Neuronal stem cell (in vitro differentiated cells): ENCODE measurements around the gene RANBP6.
"Not testable (repeated sequence)": the region's sequence is repeated elsewhere in the genome, so short reads cannot be mapped to it uniquely, and the experiment has no call there.

ENCODE experiments used
- DNase-seq: peaks from one replicate; pipeline ENCODE4 v3.0.0-alpha.2; 2013; ENCODE audit warnings: low spot score
- H2AFZ ChIP-seq: one replicate; pipeline ENCODE4 v1.6.1; 2013; ENCODE audit warnings: mild to moderate bottlenecking, low read length, inconsistent platforms
- H2AK5ac ChIP-seq: 2 replicates; pipeline ENCODE4 v1.6.1; 2013; ENCODE audit warnings: low read depth, mild to moderate bottlenecking, inconsistent platforms, low read length, moderate library complexity, mixed read lengths
- H2BK120ac ChIP-seq: 2 replicates; pipeline ENCODE4 v1.6.1; 2013; ENCODE audit warnings: low read depth, mild to moderate bottlenecking, inconsistent platforms, low read length, moderate library complexity, mixed read lengths
- H2BK12ac ChIP-seq: one replicate; pipeline ENCODE4 v1.6.1; 2013; ENCODE audit warnings: low read length, inconsistent platforms
- H2BK15ac ChIP-seq: 2 replicates; pipeline ENCODE4 v1.6.1; 2013; ENCODE audit warnings: mild to moderate bottlenecking, low read length, inconsistent platforms, mixed read lengths
- H2BK5ac ChIP-seq: one replicate; pipeline ENCODE4 v1.6.1; 2013; ENCODE audit warnings: inconsistent platforms, mild to moderate bottlenecking, low read length, moderate library complexity
- H3K14ac ChIP-seq: one replicate; pipeline ENCODE4 v1.6.1; 2013; ENCODE audit warnings: low read length, inconsistent platforms
- H3K18ac ChIP-seq: 2 replicates; pipeline ENCODE4 v1.6.1; 2013; ENCODE audit warnings: low read length, inconsistent platforms
- H3K23ac ChIP-seq: 2 replicates; pipeline ENCODE4 v1.6.1; 2013; ENCODE audit warnings: low read depth, mild to moderate bottlenecking, mixed read lengths, low read length, inconsistent platforms; ENCODE audit not compliant: poor library complexity
- H3K27ac ChIP-seq: replicated peaks from 3 replicates; pipeline ENCODE4 v1.5.1; 2013; ENCODE audit warnings: low read length, inconsistent platforms
- H3K27me3 ChIP-seq, 3 experiments: 2 replicates each; pipeline ENCODE4 v1.6.1; 2013; ENCODE audit warnings: low read length in 3 of 3, mild to moderate bottlenecking in 2 of 3, inconsistent platforms in 1 of 3, low read depth in 1 of 3, mixed read lengths in 1 of 3, moderate library complexity in 1 of 3; ENCODE audit not compliant: control insufficient read depth in 3 of 3, insufficient read depth in 3 of 3
- H3K36me3 ChIP-seq, 2 donors: replicated peaks in 1 of 2; 2 replicates each; pipeline ENCODE4 v1.6.1; 2013; ENCODE audit warnings: low read length in 2 of 2; ENCODE audit not compliant: control insufficient read depth in 2 of 2, insufficient read depth in 2 of 2
- H3K4ac ChIP-seq: 2 replicates; pipeline ENCODE4 v1.6.1; 2013; ENCODE audit warnings: inconsistent platforms, mild to moderate bottlenecking, low read length, moderate library complexity
- H3K4me1 ChIP-seq, 2 donors: 1 replicate in 1 of 2; 2 replicates in 1 of 2; pipeline ENCODE4 v1.6.1; 2013; ENCODE audit warnings: low read length in 2 of 2, low read depth in 1 of 2; ENCODE audit not compliant: control insufficient read depth in 2 of 2, insufficient read depth in 1 of 2
- H3K4me2 ChIP-seq: one replicate; pipeline ENCODE4 v1.6.1; 2013; ENCODE audit warnings: mild to moderate bottlenecking, low read length, inconsistent platforms; ENCODE audit not compliant: insufficient read depth, poor library complexity, severe bottlenecking
- H3K4me3 ChIP-seq, 2 donors: 2 replicates each; pipeline ENCODE4 v1.5.1; 2013; ENCODE audit warnings: low read length in 2 of 2, mild to moderate bottlenecking in 2 of 2, inconsistent platforms in 1 of 2, moderate library complexity in 1 of 2
- H3K79me1 ChIP-seq: one replicate; pipeline ENCODE4 v1.6.1; 2013; ENCODE audit warnings: low read depth, mild to moderate bottlenecking, inconsistent platforms, low read length, moderate library complexity
- H3K9ac ChIP-seq: one replicate; pipeline ENCODE4 v1.6.1; 2013; ENCODE audit warnings: mild to moderate bottlenecking, low read depth, low read length, inconsistent platforms; ENCODE audit not compliant: poor library complexity
- H3K9me3 ChIP-seq, 2 donors: replicated peaks in 1 of 2; 2 replicates each; pipeline versions ENCODE3 to v1.6.1; 2013; ENCODE audit warnings: low read length in 2 of 2, mild to moderate bottlenecking in 2 of 2, inconsistent platforms in 1 of 2, low read depth in 1 of 2, mixed read lengths in 1 of 2, moderate library complexity in 1 of 2; ENCODE audit not compliant: control insufficient read depth in 2 of 2, insufficient read depth in 1 of 2
- H4K8ac ChIP-seq: one replicate; pipeline ENCODE4 v1.6.1; 2013; ENCODE audit warnings: low read depth, mild to moderate bottlenecking, inconsistent platforms, low read length, moderate library complexity
- H4K91ac ChIP-seq: one replicate; pipeline ENCODE4 v1.6.1; 2013; ENCODE audit warnings: low read length, low read depth, mild to moderate bottlenecking, inconsistent platforms; ENCODE audit not compliant: poor library complexity
- WGBS, 2 donors: extraction: QIAGEN DNeasy Blood & Tissue Kit; methylation state at CpG; one replicate each; pipeline ENCODE4 v1.1.7; 2013; ENCODE audit warnings: missing lambda C conversion rate in 2 of 2, mixed read lengths in 1 of 2; ENCODE audit not compliant: insufficient read length in 2 of 2, insufficient replicate concordance in 1 of 2; ENCODE audit errors: extremely low coverage in 2 of 2; 5-methylcytosine and 5-hydroxymethylcytosine counted together

RANBP6 gene

DNA sequence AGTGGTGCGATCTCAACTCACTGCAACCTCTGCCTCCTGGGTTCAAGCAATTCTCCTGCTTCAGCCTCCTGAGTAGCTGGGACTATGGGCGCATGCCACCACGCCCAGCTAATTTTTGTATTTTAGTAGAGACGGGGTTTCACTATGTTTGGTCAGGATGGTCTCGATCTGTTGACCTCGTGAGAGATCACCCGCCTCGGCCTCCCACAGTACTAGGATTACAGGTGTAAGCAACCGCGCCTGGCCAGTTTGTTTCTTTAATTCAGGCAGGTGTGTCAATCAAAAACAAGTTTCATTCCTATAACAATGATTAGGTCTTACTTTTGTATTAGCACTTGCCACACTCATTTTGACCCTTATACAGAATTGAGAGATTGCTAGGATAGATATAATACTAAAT lies 1.6 kb upstream of the RANBP6 start:
- not testable (repeated sequence) for H2AK5ac ChIP-seq, H3K27me3 ChIP-seq, H2AFZ ChIP-seq, DNase-seq, H3K4me3 ChIP-seq, H3K4me2 ChIP-seq, H2BK15ac ChIP-seq, H3K27ac ChIP-seq, H2BK12ac ChIP-seq, H3K9me3 ChIP-seq, H3K4ac ChIP-seq, H2BK5ac ChIP-seq, H3K14ac ChIP-seq, H3K18ac ChIP-seq, H4K8ac ChIP-seq, H3K79me1 ChIP-seq, H3K4me1 ChIP-seq, H2BK120ac ChIP-seq, H3K23ac ChIP-seq, H3K9ac ChIP-seq, H4K91ac ChIP-seq
- H3K36me3 ChIP-seq = peaks cover 7 to 25% of the 10 kb centered on the region in 2 donors
- WGBS, 2 donors = no CpG with 5 or more reads among the region's 10 CpGs

DNA sequence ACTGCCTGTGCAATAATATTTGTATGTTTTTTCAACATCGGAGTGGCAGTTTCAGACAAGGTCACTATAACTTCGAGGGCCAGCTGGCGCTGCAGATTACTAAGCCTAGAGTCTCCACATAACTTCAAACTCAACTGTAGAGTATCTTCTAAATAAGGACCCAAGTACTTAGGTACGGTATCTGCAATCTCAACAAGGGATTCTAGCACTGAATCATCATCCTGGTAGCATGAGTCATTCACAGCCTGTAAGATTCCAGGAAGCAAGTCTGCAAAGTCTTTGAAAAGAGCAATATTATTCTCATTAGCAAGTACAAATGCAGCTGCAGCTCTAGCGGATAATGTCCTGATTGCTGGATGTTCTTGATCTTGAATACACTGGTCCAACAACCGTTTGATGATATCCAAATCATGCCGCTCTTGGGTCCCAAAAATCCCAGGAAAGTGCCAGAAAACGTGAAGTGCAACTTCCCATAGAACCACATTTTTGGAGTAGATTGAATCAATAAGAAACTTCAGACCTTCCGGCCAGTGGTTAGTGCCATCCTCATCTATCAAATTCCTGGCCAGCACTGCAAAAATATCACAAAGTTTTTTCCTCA lies 654 bp downstream of the RANBP6 start:
- no peak overlapping the region for H3K18ac ChIP-seq
- no peak overlapping the region for H3K27ac ChIP-seq
- H3K4me3 ChIP-seq = peak overlapping the region; percentile 88 to 89
- peaks cover 2 to 10% of the 10 kb centered on the region in 2 donors for H3K4me1 ChIP-seq
- no CpG with 5 or more reads among the region's 9 CpGs for WGBS, 2 donors
- no peak overlapping the region for H2BK12ac ChIP-seq
- no peak overlapping the region for H2BK15ac ChIP-seq
- no peaks in the 10 kb centered on the region for H3K9me3 ChIP-seq
- peaks cover 2% of the 10 kb centered on the region for H3K79me1 ChIP-seq
- no peak overlapping the region for H3K23ac ChIP-seq
- no peak overlapping the region for H4K91ac ChIP-seq
- H3K27me3 ChIP-seq = no peaks in the 10 kb centered on the region
- no peak overlapping the region for H3K9ac ChIP-seq
- DNase-seq = no peak
- H3K14ac ChIP-seq = no peak overlapping the region
- no peak overlapping the region for H2BK5ac ChIP-seq
- peak overlapping the region; percentile 93 for H2AFZ ChIP-seq
- H2BK120ac ChIP-seq = no peak overlapping the region
- peak overlapping the region; percentile 60 for H3K4me2 ChIP-seq
- H3K36me3 ChIP-seq = peaks cover 7 to 46% of the 10 kb centered on the region in 2 donors
- H3K4ac ChIP-seq = no peak overlapping the region
- H4K8ac ChIP-seq = no peak overlapping the region
- no peak overlapping the region for H2AK5ac ChIP-seq

DNA sequence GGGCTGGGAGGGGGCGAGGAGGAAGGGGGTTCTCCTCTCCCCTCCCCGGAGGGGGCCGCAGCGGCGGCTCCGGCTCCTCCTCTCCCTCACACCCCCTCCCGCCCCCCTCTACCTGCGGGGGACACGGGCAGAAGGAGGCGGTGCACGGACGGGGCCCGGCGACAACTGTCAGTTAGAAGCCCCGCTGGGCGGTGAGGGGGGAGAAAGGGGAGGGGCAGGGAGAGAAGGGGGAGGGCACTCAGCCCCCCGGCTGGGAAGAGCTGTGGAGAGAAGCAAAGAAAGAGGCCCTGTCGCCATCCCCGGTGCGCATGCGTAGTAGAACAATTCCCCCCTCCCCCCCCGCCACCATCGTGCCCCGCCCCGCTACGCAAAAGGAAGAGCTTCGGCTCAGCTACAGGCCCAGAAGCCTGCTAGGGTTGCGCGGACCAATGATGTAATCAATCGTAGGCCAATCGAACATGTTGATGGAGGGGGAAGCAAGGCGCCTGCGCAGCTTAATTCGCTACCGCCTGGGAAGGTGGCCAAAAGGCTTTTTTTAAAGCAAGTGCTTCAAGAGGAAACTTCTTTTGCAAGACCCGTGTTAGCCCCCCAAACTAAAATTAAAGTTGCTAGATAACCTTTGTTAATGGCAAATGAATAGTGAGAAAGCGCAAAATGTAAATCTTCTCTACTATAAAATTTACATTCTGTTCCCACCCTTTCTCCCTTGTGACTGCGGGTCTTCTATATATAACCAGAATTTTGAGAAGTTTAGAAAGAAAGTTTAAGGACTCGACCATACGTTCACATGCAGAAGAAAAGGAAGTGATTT lies 7.0 kb downstream of the RANBP6 start:
- Histone ChIP-seq H2AFZ (peak overlapping the region; percentile 94), H3K4me3 (peak overlapping the region; percentile 68 to 85), H4K8ac (no peak overlapping the region), H2AK5ac (no peak overlapping the region), H3K18ac (peak overlapping the region; percentile 94), H3K27me3 (no peaks in the 10 kb centered on the region), H2BK15ac (no peak overlapping the region), H2BK120ac (no peak overlapping the region), H3K14ac (no peak overlapping the region), H3K27ac (peak overlapping the region; percentile 83), H3K4me2 (no peak overlapping the region), H3K9me3 (no peaks in the 10 kb centered on the region), H3K36me3 (peaks cover 6 to 58% of the 10 kb centered on the region in 2 donors), H3K23ac (no peak overlapping the region), H3K79me1 (no peaks in the 10 kb centered on the region), H2BK5ac (peak overlapping the region; percentile 56), H3K9ac (peak overlapping the region; percentile 60), H3K4ac (no peak overlapping the region), H2BK12ac (no peak overlapping the region), H4K91ac (no peak overlapping the region), H3K4me1 (peaks cover 0 to 9% of the 10 kb centered on the region in 2 donors)
- peak; percentile 96 for DNase-seq
- WGBS, 2 donors = no CpG with 5 or more reads among the region's 40 CpGs

DNA sequence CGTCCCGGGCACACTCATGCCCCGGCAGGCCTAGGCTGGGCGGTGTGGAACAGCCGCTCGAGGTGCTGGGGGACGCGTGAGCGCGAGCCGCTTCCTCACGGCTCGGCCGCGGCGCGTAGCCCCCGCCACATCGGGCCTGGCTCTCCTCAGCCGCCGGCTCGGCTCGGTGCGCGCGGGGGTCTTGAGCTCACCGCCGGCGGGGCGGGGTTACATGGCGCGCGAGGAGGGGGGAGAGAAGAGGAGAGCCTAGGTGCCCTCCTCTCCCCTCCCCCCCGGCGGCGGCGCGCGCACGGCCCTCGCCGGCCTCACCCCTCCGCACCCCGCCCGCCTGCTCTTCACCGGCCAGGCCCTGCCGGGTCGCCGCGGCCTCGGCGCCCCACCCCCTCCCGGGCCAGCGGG lies 7.7 kb downstream of the RANBP6 start:
- no peaks in the 10 kb centered on the region for H3K9me3 ChIP-seq
- H3K79me1 ChIP-seq = no peaks in the 10 kb centered on the region
- H3K4ac ChIP-seq = peak overlapping the region; percentile 84
- H4K8ac ChIP-seq = no peak overlapping the region
- H2BK12ac ChIP-seq = no peak overlapping the region
- no peaks in the 10 kb centered on the region for H3K27me3 ChIP-seq
- peak overlapping the region; percentile 85 for H3K23ac ChIP-seq
- H2AFZ ChIP-seq = peak overlapping the region; percentile 94
- DNase-seq = peak; percentile 89
- H2BK5ac ChIP-seq = peak overlapping the region; percentile 56
- peak overlapping the region; percentile 83 for H3K27ac ChIP-seq
- H3K4me1 ChIP-seq = peaks cover 0 to 7% of the 10 kb centered on the region in 2 donors
- H2AK5ac ChIP-seq = peak overlapping the region; percentile 70
- peak overlapping the region; percentile 94 for H3K18ac ChIP-seq
- WGBS, 2 donors = no CpG with 5 or more reads among the region's 54 CpGs
- H3K36me3 ChIP-seq = peaks cover 2 to 52% of the 10 kb centered on the region in 2 donors
- H3K4me2 ChIP-seq = peak overlapping the region; percentile 90
- peak overlapping the region; percentile 89 for H3K14ac ChIP-seq
- peak overlapping the region; percentile 68 to 85 for H3K4me3 ChIP-seq
- no peak overlapping the region for H4K91ac ChIP-seq
- H2BK120ac ChIP-seq = peak overlapping the region; percentile 31
- peak overlapping the region; percentile 94 for H3K9ac ChIP-seq
- H2BK15ac ChIP-seq = peak overlapping the region; percentile 75
